Breast epithelium (tissue), 3 donors: ENCODE measurements around the gene TRERF1.

ENCODE experiments used
- CTCF ChIP-seq, 3 donors: fragments of 450-650 bp; IDR thresholded peaks; one replicate each; pipeline ENCODE4 v1.5.1; 2016 to 2017; ENCODE audit warnings: antibody characterized with exemption in 3 of 3, mild to moderate bottlenecking in 3 of 3, moderate library complexity in 3 of 3
- POLR2A ChIP-seq: fragments of 450-650 bp; IDR thresholded peaks from one replicate; pipeline ENCODE4 v1.6.1; 2016; ENCODE audit warnings: antibody characterized with exemption, mild to moderate bottlenecking, moderate library complexity

GRCh38 chr6:42251911-42252637 lies 199.7 kb downstream of the TRERF1 start:
- no peak for TF ChIP-seq CTCF (IDR thresholded peaks at IDR 0.05)
- no peak for TF ChIP-seq POLR2A
